Measurements from ENCODE around the gene DNHD1.

Gene DNHD1

DNA sequence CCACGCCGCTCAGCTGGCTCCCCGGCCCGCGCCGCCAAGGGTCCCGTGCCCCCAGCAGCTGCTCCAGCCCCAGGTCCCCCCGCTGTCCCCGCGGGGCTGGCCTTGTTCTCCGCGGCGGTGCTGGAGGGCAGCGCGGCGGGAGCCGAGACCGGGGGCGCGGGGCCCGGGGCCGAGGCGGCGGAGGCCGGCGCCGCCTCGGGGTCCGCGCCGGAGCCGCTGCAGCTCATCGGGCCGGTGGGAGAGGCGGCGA lies 114.8 kb downstream of the DNHD1 start:
- peaks cover 20% of the 10 kb centered on the region for H3K79me1 ChIP-seq (ENCODE audit: low read length)

DNA sequence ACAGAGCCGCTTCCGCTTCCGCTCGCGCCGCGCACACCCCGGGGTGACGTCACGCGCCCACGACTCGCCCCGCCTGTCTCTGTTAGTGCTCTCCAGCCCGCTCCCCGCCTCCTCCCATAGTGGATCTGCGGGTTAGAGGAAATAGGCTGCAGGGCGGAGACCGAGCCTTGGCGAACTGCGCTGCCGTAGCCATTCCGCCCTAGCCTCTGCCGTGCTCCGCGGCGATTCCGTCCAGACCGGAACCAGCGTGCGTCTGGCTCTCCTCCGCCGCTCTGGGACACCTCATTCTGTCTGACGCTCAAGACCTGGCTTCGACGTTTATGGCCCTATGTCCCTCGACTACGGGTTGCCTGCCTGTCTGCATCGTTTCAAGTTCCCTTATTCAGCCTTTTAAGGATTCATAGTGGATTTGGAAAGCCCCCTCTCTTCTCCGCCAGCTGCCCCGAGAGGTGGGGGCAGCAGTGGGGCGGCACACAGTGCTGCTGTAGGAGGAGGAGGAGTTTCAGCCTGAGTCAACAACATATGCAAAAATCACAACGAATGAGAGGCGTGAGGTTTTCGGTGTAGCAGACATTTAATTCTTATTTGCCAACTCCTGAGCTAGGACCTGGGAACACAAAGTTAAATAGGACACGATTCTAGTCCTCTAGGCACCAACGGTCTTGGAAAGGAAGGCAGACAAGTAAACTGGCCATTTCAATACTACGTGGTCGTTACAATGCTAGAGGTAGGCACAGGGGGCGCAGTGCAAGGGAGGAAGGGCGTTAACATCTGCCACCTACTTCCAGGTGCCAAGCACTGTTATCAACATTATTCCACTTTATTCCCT lies 115.3 kb downstream of the DNHD1 start, which contains the start of gene TAF10:
Gene TAF10, minus strand, starts transcription at position 4 of the 829 bp plus-strand sequence. CDS start 27 bp downstream, outside the sequence.
- peak within 1 kb of the TSS; percentile 90 for H3K9ac ChIP-seq (ENCODE audit: low read length)
- H2BK5ac ChIP-seq (ENCODE audit: low read depth, low read length, poor library complexity) = peak within 1 kb of the TSS; percentile 79
- peaks cover 19% of the 10 kb centered on the region for H3K79me1 ChIP-seq (ENCODE audit: low read length)
- H4K12ac ChIP-seq (ENCODE audit: low read depth, low read length) = peak within 1 kb of the TSS; percentile 86
- peaks cover 38 to 59% of the 10 kb centered on the region in 2 experiments for H3K36me3 ChIP-seq (ENCODE audit: control insufficient read depth in 1 of 2, insufficient read depth in 2 of 2, low read length in 2 of 2)
- peak within 1 kb of the TSS; percentile 1 for H2BK12ac ChIP-seq (ENCODE audit: low read length)
- H3K4me3 ChIP-seq (ENCODE audit: low read depth, low read length) = peak within 1 kb of the TSS; percentile 91
- no CpG with 5 or more reads among the region's 51 CpGs for WGBS (ENCODE audit: extremely low coverage, insufficient coverage, insufficient read length)
- peak within 1 kb of the TSS; percentile 72 for H3K4me2 ChIP-seq (ENCODE audit: low read length)
- peak within 1 kb of the TSS; percentile 96 for H3K27ac ChIP-seq (ENCODE audit: low read depth, low read length)
- H2BK120ac ChIP-seq (ENCODE audit: insufficient read depth, low read length, poor library complexity) = peak within 1 kb of the TSS; percentile 70
- H2AK5ac ChIP-seq (ENCODE audit: low read length) = peak within 1 kb of the TSS; percentile 80
- H3K79me2 ChIP-seq (ENCODE audit: control insufficient read depth, insufficient read depth, low read length, poor library complexity) = peaks cover 9% of the 10 kb centered on the region
- peak within 1 kb of the TSS; percentile 81 for H2AFZ ChIP-seq (ENCODE audit: insufficient read depth, low read length, poor library complexity)
- no peaks in the 10 kb centered on the region for H3K27me3 ChIP-seq (ENCODE audit: insufficient read depth, low read length)
- H3K18ac ChIP-seq (ENCODE audit: low read length) = peak within 1 kb of the TSS; percentile 96
- H3K4ac ChIP-seq (ENCODE audit: low read depth, low read length) = peak within 1 kb of the TSS; percentile 87
- peak within 1 kb of the TSS; percentile 94 for H3K14ac ChIP-seq (ENCODE audit: low read length)
- peak; percentile 97 to 98 for DNase-seq
- peak within 1 kb of the TSS; percentile 82 for H4K8ac ChIP-seq (ENCODE audit: low read depth, low read length)
- no peak within 1 kb of the TSS for H3K23ac ChIP-seq (ENCODE audit: low read length)
- peak within 1 kb of the TSS; percentile 94 for H4K91ac ChIP-seq (ENCODE audit: low read depth, low read length)
- peaks cover 6 to 20% of the 10 kb centered on the region in 2 experiments for H3K4me1 ChIP-seq (ENCODE audit: control insufficient read depth in 1 of 2, insufficient read depth in 2 of 2, low read length in 2 of 2)
- no peaks in the 10 kb centered on the region for H3K9me3 ChIP-seq (ENCODE audit: insufficient read depth, low read depth, low read length)

More for the DNA sequence above, 114.8 kb downstream of the DNHD1 start:
- no peak for DNase-seq
- Histone ChIP-seq H3K14ac (ENCODE audit: low read length) (peak overlapping the region; percentile 82), H2BK120ac (ENCODE audit: insufficient read depth, low read length, poor library complexity) (peak overlapping the region; percentile 29), H3K9me3 (ENCODE audit: insufficient read depth, low read depth, low read length) (no peaks in the 10 kb centered on the region), H3K9ac (ENCODE audit: low read length) (peak overlapping the region; percentile 80), H3K27me3 (ENCODE audit: insufficient read depth, low read length) (no peaks in the 10 kb centered on the region), H3K23ac (ENCODE audit: low read length) (no peak overlapping the region), H4K91ac (ENCODE audit: low read depth, low read length) (peak overlapping the region; percentile 91), H4K12ac (ENCODE audit: low read depth, low read length) (peak overlapping the region; percentile 68), H2BK5ac (ENCODE audit: low read depth, low read length, poor library complexity) (peak overlapping the region; percentile 79), H3K79me2 (ENCODE audit: control insufficient read depth, insufficient read depth, low read length, poor library complexity) (peaks cover 9% of the 10 kb centered on the region), H3K4me3 (ENCODE audit: low read depth, low read length) (peak overlapping the region; percentile 91), H3K4ac (ENCODE audit: low read depth, low read length) (peak overlapping the region; percentile 60), H2AFZ (ENCODE audit: insufficient read depth, low read length, poor library complexity) (peak overlapping the region; percentile 42), H3K18ac (ENCODE audit: low read length) (peak overlapping the region; percentile 77), H4K8ac (ENCODE audit: low read depth, low read length) (peak overlapping the region; percentile 82), H3K4me2 (ENCODE audit: low read length) (peak overlapping the region; percentile 72), H3K4me1 (ENCODE audit: control insufficient read depth in 1 of 2, insufficient read depth in 2 of 2, low read length in 2 of 2) (peaks cover 7 to 21% of the 10 kb centered on the region in 2 experiments), H2BK12ac (ENCODE audit: low read length) (no peak overlapping the region), H3K27ac (ENCODE audit: low read depth, low read length) (peak overlapping the region; percentile 79), H3K36me3 (ENCODE audit: control insufficient read depth in 1 of 2, insufficient read depth in 2 of 2, low read length in 2 of 2) (peaks cover 38 to 59% of the 10 kb centered on the region in 2 experiments), H2AK5ac (ENCODE audit: low read length) (peak overlapping the region; percentile 51)
- WGBS (ENCODE audit: extremely low coverage, insufficient coverage, insufficient read length) = no CpG with 5 or more reads among the region's 36 CpGs

DNA sequence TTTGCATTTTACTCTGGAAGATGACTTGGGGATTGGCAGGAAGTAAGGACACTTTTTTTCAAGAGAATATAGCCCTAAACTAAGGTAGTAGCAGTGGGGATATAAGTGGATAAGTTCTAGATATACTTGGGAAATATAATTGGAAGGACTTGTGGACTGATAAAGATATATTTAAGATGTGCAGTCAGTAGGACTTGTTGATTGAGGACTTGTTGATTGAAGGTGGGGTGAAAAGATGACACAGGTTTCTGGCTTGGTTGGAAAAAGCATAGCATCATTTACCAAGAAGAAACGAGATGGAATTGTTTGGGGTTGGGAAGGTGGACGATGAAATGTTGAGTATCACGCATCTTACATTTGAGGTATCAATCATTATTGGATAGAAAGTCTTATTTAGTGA lies 116.4 kb downstream of the DNHD1 start:
- Histone ChIP-seq H3K27ac (ENCODE audit: low read depth, low read length) (no peak overlapping the region), H4K12ac (ENCODE audit: low read depth, low read length) (no peak overlapping the region), H2BK120ac (ENCODE audit: insufficient read depth, low read length, poor library complexity) (no peak overlapping the region), H2BK5ac (ENCODE audit: low read depth, low read length, poor library complexity) (no peak overlapping the region), H3K4me2 (ENCODE audit: low read length) (peak overlapping the region; percentile 65), H3K4me3 (ENCODE audit: low read depth, low read length) (no peak overlapping the region), H2AFZ (ENCODE audit: insufficient read depth, low read length, poor library complexity) (no peak overlapping the region), H3K14ac (ENCODE audit: low read length) (no peak overlapping the region), H4K91ac (ENCODE audit: low read depth, low read length) (no peak overlapping the region), H3K18ac (ENCODE audit: low read length) (no peak overlapping the region), H3K36me3 (ENCODE audit: control insufficient read depth in 1 of 2, insufficient read depth in 2 of 2, low read length in 2 of 2) (peaks cover 31 to 51% of the 10 kb centered on the region in 2 experiments), H2BK12ac (ENCODE audit: low read length) (no peak overlapping the region), H3K23ac (ENCODE audit: low read length) (no peak overlapping the region), H3K4ac (ENCODE audit: low read depth, low read length) (no peak overlapping the region), H3K79me1 (ENCODE audit: low read length) (peaks cover 14% of the 10 kb centered on the region), H3K4me1 (ENCODE audit: control insufficient read depth in 1 of 2, insufficient read depth in 2 of 2, low read length in 2 of 2) (peaks cover 4 to 12% of the 10 kb centered on the region in 2 experiments), H4K8ac (ENCODE audit: low read depth, low read length) (no peak overlapping the region), H2AK5ac (ENCODE audit: low read length) (no peak overlapping the region), H3K79me2 (ENCODE audit: control insufficient read depth, insufficient read depth, low read length, poor library complexity) (peaks cover 9% of the 10 kb centered on the region), H3K9me3 (ENCODE audit: insufficient read depth, low read depth, low read length) (no peaks in the 10 kb centered on the region), H3K27me3 (ENCODE audit: insufficient read depth, low read length) (no peaks in the 10 kb centered on the region), H3K9ac (ENCODE audit: low read length) (no peak overlapping the region)
- 100% methylated on average over 2 of the region's 3 CpGs for WGBS (ENCODE audit: extremely low coverage, insufficient coverage, insufficient read length)
- no peak for DNase-seq

DNA sequence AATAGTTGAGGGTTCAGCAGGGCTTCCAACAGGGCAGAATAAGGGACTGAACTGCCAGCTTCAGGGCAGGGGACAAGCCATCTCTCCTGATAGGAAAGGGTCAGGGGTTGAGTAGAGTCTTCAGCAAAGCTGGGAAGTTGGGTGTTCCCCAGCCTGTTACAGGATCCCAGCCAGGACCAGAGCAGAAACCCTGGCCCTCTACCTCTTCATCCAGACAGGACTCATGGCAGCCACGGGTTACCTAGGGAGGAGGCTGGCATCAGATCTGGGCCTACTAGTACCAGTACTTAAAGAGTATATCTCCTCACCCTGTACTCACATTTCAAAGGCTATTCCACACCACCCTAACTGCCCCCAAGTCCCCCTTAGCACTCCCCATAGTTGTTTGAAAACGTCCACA lies 117.4 kb downstream of the DNHD1 start:
- H3K4me1 ChIP-seq (ENCODE audit: control insufficient read depth in 1 of 2, insufficient read depth in 2 of 2, low read length in 2 of 2) = peaks cover 7 to 17% of the 10 kb centered on the region in 2 experiments

More for the DNA sequence above, 117.4 kb downstream of the DNHD1 start:
- H2BK12ac ChIP-seq (ENCODE audit: low read length) = no peak overlapping the region
- no peak overlapping the region for H4K8ac ChIP-seq (ENCODE audit: low read depth, low read length)
- no peak overlapping the region for H2BK120ac ChIP-seq (ENCODE audit: insufficient read depth, low read length, poor library complexity)
- H3K4me3 ChIP-seq (ENCODE audit: low read depth, low read length) = no peak overlapping the region
- WGBS (ENCODE audit: extremely low coverage, insufficient coverage, insufficient read length) = no CpG with 5 or more reads among the region's 2 CpGs
- no peak overlapping the region for H2BK5ac ChIP-seq (ENCODE audit: low read depth, low read length, poor library complexity)
- no peak overlapping the region for H2AFZ ChIP-seq (ENCODE audit: insufficient read depth, low read length, poor library complexity)
- H3K23ac ChIP-seq (ENCODE audit: low read length) = no peak overlapping the region
- H3K9ac ChIP-seq (ENCODE audit: low read length) = no peak overlapping the region
- H3K27me3 ChIP-seq (ENCODE audit: insufficient read depth, low read length) = no peaks in the 10 kb centered on the region
- no peak overlapping the region for H3K4ac ChIP-seq (ENCODE audit: low read depth, low read length)
- DNase-seq = no peak
- H4K12ac ChIP-seq (ENCODE audit: low read depth, low read length) = no peak overlapping the region
- no peak overlapping the region for H4K91ac ChIP-seq (ENCODE audit: low read depth, low read length)
- peaks cover 21 to 41% of the 10 kb centered on the region in 2 experiments for H3K36me3 ChIP-seq (ENCODE audit: control insufficient read depth in 1 of 2, insufficient read depth in 2 of 2, low read length in 2 of 2)
- peaks cover 12% of the 10 kb centered on the region for H3K79me2 ChIP-seq (ENCODE audit: control insufficient read depth, insufficient read depth, low read length, poor library complexity)
- H3K27ac ChIP-seq (ENCODE audit: low read depth, low read length) = no peak overlapping the region
- H3K4me2 ChIP-seq (ENCODE audit: low read length) = no peak overlapping the region
- no peak overlapping the region for H3K14ac ChIP-seq (ENCODE audit: low read length)
- peaks cover 18% of the 10 kb centered on the region for H3K79me1 ChIP-seq (ENCODE audit: low read length)
- H3K9me3 ChIP-seq (ENCODE audit: insufficient read depth, low read depth, low read length) = no peaks in the 10 kb centered on the region
- H2AK5ac ChIP-seq (ENCODE audit: low read length) = no peak overlapping the region
- H3K18ac ChIP-seq (ENCODE audit: low read length) = no peak overlapping the region

Data from trophoblast cell (in vitro differentiated cells and primary cell).